Uterus (tissue), 4 donors: Measurements from ENCODE around the gene GHRH. TPM values are rescaled to one million over a fixed set of nuclear protein-coding genes. Genes with fewer than 3 reads are reported as not detected.

Experiments
- DNase-seq, 2 donors: peaks; one replicate each; pipeline ENCODE4 v3.0.0-alpha.2; 2019 to 2020
- H3K27ac ChIP-seq, 2 donors: fragments of 200-600 bp; sonication (generic); 1 replicate in 1 of 2; 2 replicates in 1 of 2; pipeline ENCODE4 v1.5.1; 2016 to 2018
- H3K27me3 ChIP-seq, 2 donors: fragments of 200-600 bp; sonication (generic); one replicate each; pipeline ENCODE4 v1.5.1; 2018 to 2019; ENCODE audit warnings: control low read depth in 1 of 2
- H3K36me3 ChIP-seq, 2 donors: fragments of 200-600 bp; sonication (generic); one replicate each; pipeline ENCODE4 v1.5.1; 2019; ENCODE audit warnings: control low read depth in 1 of 2
- H3K4me1 ChIP-seq, 2 donors: fragments of 200-600 bp; sonication (generic); one replicate each; pipeline ENCODE4 v1.5.1; 2018 to 2019; ENCODE audit warnings: control low read depth in 1 of 2
- H3K4me3 ChIP-seq, 2 donors: fragments of 200-600 bp; sonication (generic); 1 replicate in 1 of 2; 2 replicates in 1 of 2; pipeline ENCODE4 v1.5.1; 2018 to 2019; ENCODE audit warnings: mild to moderate bottlenecking in 1 of 2
- H3K9me3 ChIP-seq, 2 donors: fragments of 200-600 bp; sonication (generic); one replicate each; pipeline ENCODE4 v1.5.1; 2019; ENCODE audit warnings: control low read depth in 1 of 2
- POLR2A ChIP-seq, 2 donors: fragments of 450-650 bp; IDR thresholded peaks; one replicate each; pipeline ENCODE4 v1.6.1; 2016; ENCODE audit warnings: antibody characterized with exemption in 2 of 2, mild to moderate bottlenecking in 1 of 2, moderate library complexity in 1 of 2
- intact Hi-C: fragments of 100-400 bp; cut with DNase I; formaldehyde crosslinking; loops from one replicate; pipeline ENCODE4 v1.15.1; 2023; ENCODE audit warnings: low total_unique reads
- total RNA-seq, 4 donors: library from RNA; depleted of rRNA in 3 of 4; stranded (reverse); fragments of >200 nt in 3 of 4; gene quantifications; one replicate each; pipeline versions ENCODE4 v1.1.0 to v1.2.4, GENCODE V29; 2014 to 2023
- TF ChIP-seq, protein P1 (sequence below), 4 experiments: fragments of 200-600 bp in 2 of 4; fragments of 450-650 bp in 2 of 4; sonication (generic) in 2 of 4; IDR thresholded peaks; one replicate each; pipeline ENCODE4 v1.5.1; 2016 to 2019; ENCODE audit warnings: antibody characterized with exemption in 4 of 4, mild to moderate bottlenecking in 2 of 4, moderate library complexity in 1 of 4
- donor health status: DM: yes; HTN: yes; CAD: no.

Gene GHRH
- total RNA-seq, 4 donors from 2014 or later = not detected

DNA sequence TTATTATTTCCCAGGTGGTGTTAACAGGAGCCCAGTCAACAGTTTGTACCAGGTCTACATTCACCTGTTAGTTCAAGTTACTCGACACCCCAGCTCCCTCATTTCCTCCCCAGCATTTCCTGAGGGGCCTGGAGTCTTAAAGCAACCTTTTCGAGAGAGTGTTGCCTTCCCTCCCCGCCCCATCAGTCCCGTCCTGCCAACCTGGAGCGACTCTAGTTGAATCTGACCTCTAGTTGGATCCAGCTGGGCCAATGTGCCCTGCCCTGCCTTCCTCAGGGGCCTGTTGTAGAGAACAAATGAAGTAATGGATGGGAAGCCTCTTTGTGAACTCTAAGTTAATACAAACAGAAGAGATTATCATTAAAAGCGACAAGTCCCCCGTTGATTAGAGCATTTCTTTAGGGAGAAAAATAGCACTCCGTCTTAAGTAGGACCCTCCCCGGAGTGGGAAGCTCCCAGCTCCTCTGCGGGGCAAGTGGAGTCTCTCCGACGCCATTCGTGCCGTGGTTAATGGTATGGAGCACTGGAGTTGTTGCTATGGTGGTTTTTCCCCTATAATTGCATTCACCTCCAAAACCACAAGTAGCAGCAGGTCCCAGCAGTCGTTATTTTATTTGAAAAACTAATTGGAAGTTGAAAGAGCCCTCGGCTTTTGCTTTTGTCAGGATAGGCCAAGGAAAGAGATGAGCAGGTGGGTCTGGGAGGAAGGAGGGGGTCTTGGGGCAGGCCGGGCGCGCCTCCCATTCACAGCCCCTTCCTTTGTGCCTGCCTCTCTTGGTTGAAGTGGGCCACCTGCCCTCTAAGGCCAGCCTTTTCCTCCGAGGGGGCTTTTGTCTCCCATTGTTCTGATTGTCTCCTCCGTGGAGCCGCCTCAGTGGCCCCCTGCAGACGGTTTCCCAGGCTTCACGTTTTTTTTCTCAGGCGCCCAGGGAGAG is 16.1 kb downstream of the GHRH start:
- Histone ChIP-seq H3K27ac (no peak overlapping the region), H3K4me1 (no peaks in the 10 kb centered on the region), H3K4me3 (no peak overlapping the region), H3K36me3 (no peaks in the 10 kb centered on the region), H3K9me3 (no peaks in the 10 kb centered on the region), H3K27me3 (no peaks in the 10 kb centered on the region)
- DNase-seq = no peak
- intact Hi-C loops = no loop called here
- TF ChIP-seq, protein P1, sequence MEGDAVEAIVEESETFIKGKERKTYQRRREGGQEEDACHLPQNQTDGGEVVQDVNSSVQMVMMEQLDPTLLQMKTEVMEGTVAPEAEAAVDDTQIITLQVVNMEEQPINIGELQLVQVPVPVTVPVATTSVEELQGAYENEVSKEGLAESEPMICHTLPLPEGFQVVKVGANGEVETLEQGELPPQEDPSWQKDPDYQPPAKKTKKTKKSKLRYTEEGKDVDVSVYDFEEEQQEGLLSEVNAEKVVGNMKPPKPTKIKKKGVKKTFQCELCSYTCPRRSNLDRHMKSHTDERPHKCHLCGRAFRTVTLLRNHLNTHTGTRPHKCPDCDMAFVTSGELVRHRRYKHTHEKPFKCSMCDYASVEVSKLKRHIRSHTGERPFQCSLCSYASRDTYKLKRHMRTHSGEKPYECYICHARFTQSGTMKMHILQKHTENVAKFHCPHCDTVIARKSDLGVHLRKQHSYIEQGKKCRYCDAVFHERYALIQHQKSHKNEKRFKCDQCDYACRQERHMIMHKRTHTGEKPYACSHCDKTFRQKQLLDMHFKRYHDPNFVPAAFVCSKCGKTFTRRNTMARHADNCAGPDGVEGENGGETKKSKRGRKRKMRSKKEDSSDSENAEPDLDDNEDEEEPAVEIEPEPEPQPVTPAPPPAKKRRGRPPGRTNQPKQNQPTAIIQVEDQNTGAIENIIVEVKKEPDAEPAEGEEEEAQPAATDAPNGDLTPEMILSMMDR (IDR thresholded peaks at IDR 0.05) = no peak
- TF ChIP-seq POLR2A (IDR thresholded peaks at IDR 0.05) = no peak

DNA sequence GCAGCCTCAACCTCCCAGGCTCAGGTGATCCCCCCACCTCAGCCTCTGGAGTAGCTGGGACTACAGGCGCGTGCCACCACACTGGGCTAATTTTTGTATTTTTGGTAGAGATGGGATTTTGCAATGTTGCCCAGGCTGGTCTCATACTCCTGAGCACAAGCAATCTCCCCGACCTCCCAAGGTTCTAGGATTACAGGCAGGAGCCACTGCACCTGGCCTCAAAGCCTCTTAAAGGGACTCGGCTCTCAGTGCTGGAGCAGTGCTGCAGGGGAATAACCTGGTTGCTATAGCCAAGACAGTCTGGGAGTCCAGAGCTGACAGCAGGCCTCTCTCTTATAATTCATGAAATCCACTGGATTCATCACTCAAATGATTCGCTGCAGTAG is 17.0 kb downstream of the GHRH start:
- no peak overlapping the region for H3K4me3 ChIP-seq
- H3K27me3 ChIP-seq = no peaks in the 10 kb centered on the region
- TF ChIP-seq, protein P1 (IDR thresholded peaks at IDR 0.05) = no peak
- TF ChIP-seq POLR2A (IDR thresholded peaks at IDR 0.05) = no peak
- no peaks in the 10 kb centered on the region for H3K9me3 ChIP-seq
- DNase-seq = no peak
- H3K4me1 ChIP-seq = no peaks in the 10 kb centered on the region
- intact Hi-C loops = no loop called here
- H3K27ac ChIP-seq = no peak overlapping the region
- H3K36me3 ChIP-seq = no peaks in the 10 kb centered on the region

DNA sequence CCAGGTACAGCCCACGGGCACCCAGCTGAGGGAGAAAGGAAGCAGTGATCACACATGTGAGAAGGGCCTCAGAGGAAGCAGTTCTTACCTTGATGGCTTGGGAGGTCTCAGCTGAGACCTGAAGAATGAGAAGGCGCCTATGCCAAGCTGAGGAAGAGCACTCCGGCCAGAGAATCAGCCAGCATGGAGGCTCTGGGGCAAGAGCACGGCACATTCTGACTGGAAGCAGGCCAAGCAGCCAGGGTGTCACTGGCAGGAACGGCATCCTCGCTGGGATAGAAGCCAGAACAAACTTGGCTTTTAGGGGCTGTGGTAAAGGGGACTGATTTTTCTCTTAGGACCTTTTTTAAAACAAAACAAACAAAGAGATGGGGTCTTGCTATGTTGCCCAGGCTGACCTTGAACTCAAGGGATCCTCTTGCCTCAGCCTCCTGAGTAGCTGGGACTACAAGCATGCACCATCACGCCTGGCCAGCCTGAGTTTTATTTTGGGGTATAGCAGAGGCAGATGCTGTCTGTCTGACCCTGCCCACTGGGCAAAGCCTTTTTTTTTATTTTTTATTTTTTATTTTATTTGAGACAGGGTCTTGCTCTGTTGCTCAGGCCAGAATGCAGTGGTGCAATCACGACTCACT is 17.6 kb downstream of the GHRH start:
- H3K4me3 ChIP-seq = no peak overlapping the region
- H3K36me3 ChIP-seq = no peaks in the 10 kb centered on the region
- intact Hi-C loops = no loop called here
- H3K9me3 ChIP-seq = no peaks in the 10 kb centered on the region
- H3K4me1 ChIP-seq = no peaks in the 10 kb centered on the region
- TF ChIP-seq POLR2A (IDR thresholded peaks at IDR 0.05) = no peak
- TF ChIP-seq, protein P1 (IDR thresholded peaks at IDR 0.05) = no peak
- DNase-seq = no peak
- no peaks in the 10 kb centered on the region for H3K27me3 ChIP-seq
- H3K27ac ChIP-seq = no peak overlapping the region

DNA sequence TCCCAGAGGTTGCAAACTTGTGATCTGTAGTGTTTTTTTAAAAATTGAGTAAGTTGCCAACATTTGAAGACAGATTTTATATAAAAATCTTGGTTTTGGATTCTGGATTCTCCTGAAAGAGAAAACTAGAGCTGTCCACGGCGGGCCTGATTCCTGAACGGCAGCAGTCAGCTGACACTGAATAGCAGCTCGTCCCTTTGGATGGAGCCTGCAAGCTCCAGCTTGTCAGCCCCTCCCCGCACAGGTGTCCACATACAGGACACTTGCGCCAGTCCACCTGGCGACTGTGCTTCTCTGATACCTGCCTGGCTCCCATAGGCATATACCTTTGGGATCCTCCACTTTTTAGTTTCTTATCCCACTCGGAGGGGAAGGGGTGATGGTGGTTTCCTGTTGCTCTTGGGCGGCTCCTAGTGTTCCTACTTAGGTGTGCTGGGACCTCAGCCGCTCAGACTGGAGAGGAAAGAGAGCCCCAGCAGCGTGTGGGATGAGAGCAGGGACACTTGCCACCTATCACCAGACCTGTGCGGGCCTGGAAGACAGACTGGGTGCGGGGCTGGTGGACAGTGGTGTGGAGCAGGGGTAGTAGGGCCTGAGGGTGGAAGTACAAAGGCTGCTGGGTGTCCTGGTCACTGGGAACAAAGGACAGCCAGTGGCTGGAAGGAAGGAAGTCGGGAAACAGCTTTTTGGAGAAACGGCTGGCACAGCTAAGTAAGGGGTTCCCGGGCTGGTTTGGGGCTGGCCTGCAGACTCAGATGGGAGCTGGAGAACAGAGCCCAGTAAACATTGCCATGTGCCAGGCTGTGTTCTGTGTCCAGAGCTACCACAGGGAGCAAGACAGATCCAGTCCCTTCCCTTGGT is 18.3 kb downstream of the GHRH start:
- TF ChIP-seq, protein P1 (IDR thresholded peaks at IDR 0.05) = no peak
- no peak for TF ChIP-seq POLR2A (IDR thresholded peaks at IDR 0.05)
- no peaks in the 10 kb centered on the region for H3K4me1 ChIP-seq
- DNase-seq = no peak
- no peak overlapping the region for H3K27ac ChIP-seq
- intact Hi-C loops = no loop called here
- no peaks in the 10 kb centered on the region for H3K9me3 ChIP-seq
- H3K27me3 ChIP-seq = no peaks in the 10 kb centered on the region
- no peak overlapping the region for H3K4me3 ChIP-seq
- no peaks in the 10 kb centered on the region for H3K36me3 ChIP-seq
